HEK293T (cell line): ENCODE data around the gene SIRT7.

ENCODE experiments used
- CTCF ChIA-PET: fragments of 350-600 bp; formaldehyde crosslinking; extraction: SDS; loops from one replicate; lab custom pipeline; 2021; ENCODE audit warnings: antibody characterized with exemption, inconsistent platforms; lab: Yijun Ruan, JAX
- POLR2A ChIA-PET: fragments of 350-600 bp; formaldehyde crosslinking; extraction: SDS; loops from one replicate; lab custom pipeline; 2020; ENCODE audit warnings: antibody characterized with exemption, inconsistent platforms; lab: Yijun Ruan, JAX
- DNase-seq: peaks from one replicate; pipeline ENCODE4 v3.0.0; 2012; ENCODE audit warnings: mixed read lengths; ENCODE audit errors: extremely low spot score
- ARNT ChIP-seq: fragments of 450-650 bp; IDR thresholded peaks from 2 replicates; pipeline ENCODE4 v1.6.1; 2017; ENCODE audit warnings: mild to moderate bottlenecking
- CTBP1 ChIP-seq: fragments of 450-650 bp; IDR thresholded peaks from 2 replicates; pipeline ENCODE4 v1.6.1; 2016; ENCODE audit warnings: borderline replicate concordance
- ELF4 ChIP-seq: fragments of 450-650 bp; IDR thresholded peaks from 2 replicates; pipeline ENCODE4 v1.6.1; 2017; ENCODE audit warnings: antibody characterized with exemption
- FOXA1 ChIP-seq: fragments of 450-650 bp; IDR thresholded peaks from 2 replicates; pipeline ENCODE4 v1.6.1; 2016; ENCODE audit warnings: mild to moderate bottlenecking
- FOXK2 ChIP-seq: fragments of 450-650 bp; IDR thresholded peaks from 2 replicates; pipeline ENCODE4 v1.6.1; 2016; ENCODE audit warnings: mild to moderate bottlenecking
- FOXM1 ChIP-seq: fragments of 450-650 bp; IDR thresholded peaks from 2 replicates; pipeline ENCODE4 v1.6.1; 2017; ENCODE audit warnings: mild to moderate bottlenecking, borderline replicate concordance
- HDGF ChIP-seq: fragments of 450-650 bp; IDR thresholded peaks from 2 replicates; pipeline ENCODE4 v1.6.1; 2017; ENCODE audit warnings: antibody characterized with exemption, borderline replicate concordance
- L3MBTL2 ChIP-seq: fragments of 450-650 bp; conservative IDR thresholded peaks from 2 replicates; pipeline ENCODE4 v1.6.1; 2016; ENCODE audit warnings: mild to moderate bottlenecking
- LEF1 ChIP-seq: fragments of 450-650 bp; IDR thresholded peaks from 2 replicates; pipeline ENCODE4 v1.6.1; 2017; ENCODE audit warnings: mild to moderate bottlenecking, borderline replicate concordance
- NFRKB ChIP-seq: fragments of 450-650 bp; IDR thresholded peaks from 2 replicates; pipeline ENCODE4 v1.6.1; 2016; ENCODE audit warnings: mild to moderate bottlenecking, moderate library complexity
- PKNOX1 ChIP-seq: fragments of 450-650 bp; IDR thresholded peaks from 2 replicates; pipeline ENCODE4 v1.6.1; 2016
- SP1 ChIP-seq: fragments of 450-650 bp; IDR thresholded peaks from 2 replicates; pipeline ENCODE4 v1.6.1; 2017
- SUZ12 ChIP-seq: fragments of 450-650 bp; IDR thresholded peaks from 2 replicates; pipeline ENCODE4 v1.6.1; 2016; ENCODE audit warnings: mild to moderate bottlenecking
- TARDBP ChIP-seq: fragments of 450-650 bp; IDR thresholded peaks from 2 replicates; pipeline ENCODE4 v1.6.1; 2016
- ZNF384 ChIP-seq: fragments of 450-650 bp; IDR thresholded peaks from 2 replicates; pipeline ENCODE4 v1.6.1; 2016

SIRT7 gene

GRCh38 chr17:81930142-81931125, 12.5 kb upstream of the SIRT7 start:
- ChIA-PET POLR2A (interaction anchor here (1.1 to 5.2 kb wide), 4 partner anchors 7 to 60 kb away, joined by 4 to 26 read pairs (median 9); partner anchors contain the start of gene ARHGDIA), CTCF (interaction anchor here (0.5 kb wide), 1 partner anchor 100 kb away, joined by 5 read pairs; no protein-coding TSS in a partner anchor)
- no peak for TF ChIP-seq FOXA1
- TF ChIP-seq SP1 = no peak
- TF ChIP-seq ZNF384 = no peak
- TF ChIP-seq ELF4 = no peak
- no peak for TF ChIP-seq ARNT
- TF ChIP-seq PKNOX1 = no peak
- TF ChIP-seq L3MBTL2 = no peak
- DNase-seq = no peak

GRCh38 chr17:81929253-81930141, 11.5 kb upstream of the SIRT7 start:
- TF ChIP-seq ELF4 (no peak), ZNF384 (no peak)
- POLR2A ChIA-PET = interaction anchor here (0.6 to 5.2 kb wide), 4 partner anchors 8 to 60 kb away, joined by 3 to 26 read pairs (median 6); partner anchors contain the start of gene ARHGDIA
- DNase-seq = no peak
- CTCF ChIA-PET = interaction anchor here (1.8 kb wide), 1 partner anchor 30 kb away, joined by 6 read pairs; no protein-coding TSS in a partner anchor

- CTCF ChIA-PET = interaction anchor here (0.7 to 1.8 kb wide), 3 partner anchors 8 to 364 kb away, joined by 3 to 6 read pairs (median 4); partner anchors contain the start of gene PYCR1
- no peak for DNase-seq
- POLR2A ChIA-PET = interaction anchor here (0.6 to 5.2 kb wide), 9 partner anchors 8 to 95 kb away, joined by 3 to 37 read pairs (median 4); partner anchors contain the start of genes ARHGDIA, MCRIP1, NOTUM and PYCR1
- TF ChIP-seq FOXA1 = no peak
- TF ChIP-seq TARDBP = no peak
- TF ChIP-seq FOXK2 = no peak
- no peak for TF ChIP-seq FOXM1
- no peak for TF ChIP-seq CTBP1
- TF ChIP-seq SUZ12 = no peak
- no peak for TF ChIP-seq NFRKB
- no peak for TF ChIP-seq SP1
- TF ChIP-seq PKNOX1 = no peak
- 0 out of 2 replicates have a peak, but pooled peaks have one; percentile 13 for TF ChIP-seq HDGF
- TF ChIP-seq LEF1 = no peak
- 0 out of 2 replicates have a peak, but pooled peaks have one; percentile 6 for TF ChIP-seq L3MBTL2
These were observed 10.7 kb upstream of the SIRT7 start for GRCh38 chr17:81928544-81929252.

GRCh38 chr17:81927653-81928543, 9.9 kb upstream of the SIRT7 start, which contains the start of gene MAFG:
Gene MAFG, minus strand, starts transcription at chr17:81927735. Its CDS starts 4,550 bp downstream, at chr17:81923185.
- ChIA-PET POLR2A (interaction anchor here (0.6 to 5.2 kb wide), 9 partner anchors 9 to 94 kb away, joined by 3 to 37 read pairs (median 8); partner anchors contain the start of genes ANAPC11, ARHGDIA, MCRIP1 and NOTUM), CTCF (interaction anchor here (0.7 to 1.8 kb wide), 4 partner anchors 9 to 365 kb away, joined by 3 to 6 read pairs (median 4); partner anchors contain the start of gene PYCR1)
- peak; percentile 98 for DNase-seq
- peak; percentile 42; the same call in 1 of the 2 replicates for TF ChIP-seq L3MBTL2
- TF ChIP-seq LEF1 = peak; percentile 41; the same call in 1 of the 2 replicates
- no peak for TF ChIP-seq PKNOX1
- TF ChIP-seq NFRKB = no peak
